ENCODE data around the gene KCNK16. TPM values are rescaled to one million over a fixed set of nuclear protein-coding genes. Genes with fewer than 3 reads are reported as not detected.

KCNK16 gene
- total and polyA plus RNA-seq, 2 donors (not counting 1 experiment from before 2014, with no cell fraction given) = not detected

- no peak overlapping the region for H3K9ac ChIP-seq (ENCODE audit: low read length)
- 25% methylated on average over 2 of the region's 4 CpGs for WGBS (ENCODE audit: insufficient coverage)
- H3K4me2 ChIP-seq (replicated peaks; ENCODE audit: low read depth, low read length, poor library complexity, severe bottlenecking) = no peak overlapping the region
- no peak overlapping the region for H3K27ac ChIP-seq (ENCODE audit: low read length in 2 of 2)
- no peaks in the 10 kb centered on the region for H4K20me1 ChIP-seq (ENCODE audit: control insufficient read depth, insufficient read depth, low read length, poor library complexity, severe bottlenecking)
- Mint-ChIP-seq H3K27me3 (peaks cover 34% of the 10 kb centered on the region), H3K4me3 (no peak overlapping the region), H3K27ac (no peak overlapping the region), H3K4me1 (peaks cover 24% of the 10 kb centered on the region), H3K9me3 (ENCODE audit: insufficient read depth) (no peaks in the 10 kb centered on the region)
- H2AFZ ChIP-seq (ENCODE audit: insufficient read depth, low read depth, low read length, poor library complexity, severe bottlenecking) = no peak overlapping the region
- peaks cover 0 to 5% (median 0%) of the 10 kb centered on the region in 3 donors for H3K9me3 ChIP-seq (ENCODE audit: control extremely low read depth in 1 of 3, control insufficient read depth in 2 of 3, insufficient read depth in 1 of 3, low read length in 2 of 3)
- no peaks in the 10 kb centered on the region for H3K79me2 ChIP-seq (ENCODE audit: control insufficient read depth, insufficient read depth, low read length)
- H3K36me3 ChIP-seq (replicated peaks in 1 of 2; ENCODE audit: control extremely low read depth in 1 of 2, control insufficient read depth in 1 of 2, extremely low read depth in 1 of 2, insufficient read depth in 2 of 2, low read length in 1 of 2) = no peaks in the 10 kb centered on the region
- no peak for TF ChIP-seq CTCF (IDR thresholded peaks at IDR 0.05)
- TF ChIP-seq EZH2 (IDR thresholded peaks at IDR 0.05; ENCODE audit: borderline replicate concordance, insufficient read depth, low read depth, low read length, poor library complexity, severe bottlenecking) = no peak
- H3K27me3 ChIP-seq (replicated peaks in 1 of 4; ENCODE audit: control extremely low read depth in 1 of 4, control insufficient read depth in 3 of 4, insufficient read depth in 4 of 4, low read length in 3 of 4) = peaks cover 0 to 46% (median 23%) of the 10 kb centered on the region in 4 experiments
- H3K4me1 ChIP-seq (ENCODE audit: control insufficient read depth in 2 of 2, insufficient read depth in 2 of 2, low read length in 2 of 2) = peaks cover 21 to 23% of the 10 kb centered on the region in 2 donors
- CTCF ChIA-PET = interaction anchor here (0.5 to 11.7 kb wide), 13 partner anchors 9 to 438 kb away, joined by 3 to 241 read pairs (median 5); partner anchors contain the start of gene KCNK16
- POLR2A ChIA-PET = no interaction called here
- intact Hi-C loops (cut with micrococcal nuclease) = loop anchor here (1.0 kb wide), 2 partner anchors 144 to 438 kb away; no protein-coding TSS in a partner anchor
- no peak for DNase-seq
- H3K4me3 ChIP-seq (ENCODE audit: control extremely low read depth in 1 of 5, extremely low read depth in 1 of 5, insufficient read depth in 1 of 5, low read depth in 2 of 5, low read length in 4 of 5) = no peak overlapping the region
- peak; percentile 28 for ATAC-seq (ENCODE audit: low read depth)
Measured at GRCh38 chr6:39310542-39310941, 12.0 kb downstream of the KCNK16 start.

GRCh38 chr6:39309942-39310531, 12.5 kb downstream of the KCNK16 start:
- peaks cover 21 to 23% of the 10 kb centered on the region in 2 donors for H3K4me1 ChIP-seq (ENCODE audit: control insufficient read depth in 2 of 2, insufficient read depth in 2 of 2, low read length in 2 of 2)
- no peaks in the 10 kb centered on the region for H3K79me2 ChIP-seq (ENCODE audit: control insufficient read depth, insufficient read depth, low read length)
- no peak for TF ChIP-seq EZH2 (IDR thresholded peaks at IDR 0.05; ENCODE audit: borderline replicate concordance, insufficient read depth, low read depth, low read length, poor library complexity, severe bottlenecking)
- TF ChIP-seq CTCF (IDR thresholded peaks at IDR 0.05) = peak; percentile 85
- 57% methylated on average over 2 of the region's 7 CpGs for WGBS (ENCODE audit: insufficient coverage)
- Mint-ChIP-seq H3K9me3 (ENCODE audit: insufficient read depth) (no peaks in the 10 kb centered on the region), H3K27me3 (peaks cover 32% of the 10 kb centered on the region), H3K27ac (no peak overlapping the region), H3K4me3 (no peak overlapping the region), H3K4me1 (peaks cover 24% of the 10 kb centered on the region)
- ATAC-seq (ENCODE audit: low read depth) (peak; percentile 56), DNase-seq (peak; percentile 65)
- POLR2A ChIA-PET = no interaction called here
- H3K4me2 ChIP-seq (replicated peaks; ENCODE audit: low read depth, low read length, poor library complexity, severe bottlenecking) = no peak overlapping the region
- intact Hi-C loops (cut with micrococcal nuclease) = loop anchor here (1.0 kb wide), 2 partner anchors 144 to 438 kb away; no protein-coding TSS in a partner anchor
- CTCF ChIA-PET = interaction anchor here (0.6 to 11.7 kb wide), 18 partner anchors 8 to 437 kb away, joined by 3 to 241 read pairs (median 4); partner anchors contain the start of gene KCNK16
- no peak overlapping the region for H2AFZ ChIP-seq (ENCODE audit: insufficient read depth, low read depth, low read length, poor library complexity, severe bottlenecking)
- no peak overlapping the region for H3K27ac ChIP-seq (ENCODE audit: low read length in 2 of 2)
- no peak overlapping the region for H3K4me3 ChIP-seq (ENCODE audit: control extremely low read depth in 1 of 5, extremely low read depth in 1 of 5, insufficient read depth in 1 of 5, low read depth in 2 of 5, low read length in 4 of 5)
- no peak overlapping the region for H3K9ac ChIP-seq (ENCODE audit: low read length)
- H3K36me3 ChIP-seq (replicated peaks in 1 of 2; ENCODE audit: control extremely low read depth in 1 of 2, control insufficient read depth in 1 of 2, extremely low read depth in 1 of 2, insufficient read depth in 2 of 2, low read length in 1 of 2) = no peaks in the 10 kb centered on the region
- no peaks in the 10 kb centered on the region for H4K20me1 ChIP-seq (ENCODE audit: control insufficient read depth, insufficient read depth, low read length, poor library complexity, severe bottlenecking)
- H3K9me3 ChIP-seq (ENCODE audit: control extremely low read depth in 1 of 3, control insufficient read depth in 2 of 3, insufficient read depth in 1 of 3, low read length in 2 of 3) = peaks cover 0 to 6% (median 0%) of the 10 kb centered on the region in 3 donors
- H3K27me3 ChIP-seq (replicated peaks in 1 of 4; ENCODE audit: control extremely low read depth in 1 of 4, control insufficient read depth in 3 of 4, insufficient read depth in 4 of 4, low read length in 3 of 4) = peaks cover 0 to 41% (median 23%) of the 10 kb centered on the region in 4 experiments

Measured in B cell (primary cell).